Measurements from ENCODE around the gene AKNA.

- TF ChIP-seq POLR2A (IDR thresholded peaks at IDR 0.05) (no peak), CTCF (IDR thresholded peaks at IDR 0.05) (no peak)
Measured at GRCh38 chr9:114321759-114322158, 66.0 kb downstream of the AKNA start.
